ENCODE measurements around the gene CYTH1. TPM values are rescaled to one million over a fixed set of nuclear protein-coding genes. Genes with fewer than 3 reads are reported as not detected.

The CYTH1 gene
- total RNA-seq, 1 donor from 2014 or later = 80.8 TPM

DNA sequence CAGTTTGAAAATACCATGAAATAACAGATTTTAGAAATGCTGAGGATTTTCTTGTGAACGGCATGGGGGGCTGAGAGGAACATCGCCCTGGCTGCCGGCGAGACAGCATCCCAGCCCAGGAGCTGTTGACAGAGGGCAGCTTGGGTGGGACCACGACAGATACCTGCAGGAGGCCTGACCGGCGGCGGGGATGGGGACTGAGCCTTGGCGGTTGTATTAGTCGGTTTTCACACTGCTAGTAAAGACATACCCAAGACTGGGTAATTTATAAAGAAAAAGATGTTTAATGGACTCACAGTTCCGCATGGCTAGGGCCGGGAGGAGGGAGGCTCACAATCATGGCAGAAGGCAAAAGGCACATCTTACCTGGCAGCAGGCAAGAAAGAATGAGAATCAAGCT lies 122.5 kb downstream of the CYTH1 start:
- peak overlapping the region; percentile 71 for H3K27ac Mint-ChIP-seq (ENCODE audit: unreplicated experiment)
- H3K9me3 Mint-ChIP-seq (ENCODE audit: low read depth) = no peaks in the 10 kb centered on the region
- H3K4me1 Mint-ChIP-seq (ENCODE audit: low read depth) = peaks cover 52% of the 10 kb centered on the region
- no peak overlapping the region for H3K4me3 Mint-ChIP-seq (ENCODE audit: unreplicated experiment)
- H3K36me3 Mint-ChIP-seq (ENCODE audit: low read depth) = no peaks in the 10 kb centered on the region
- TF ChIP-seq, protein P1, sequence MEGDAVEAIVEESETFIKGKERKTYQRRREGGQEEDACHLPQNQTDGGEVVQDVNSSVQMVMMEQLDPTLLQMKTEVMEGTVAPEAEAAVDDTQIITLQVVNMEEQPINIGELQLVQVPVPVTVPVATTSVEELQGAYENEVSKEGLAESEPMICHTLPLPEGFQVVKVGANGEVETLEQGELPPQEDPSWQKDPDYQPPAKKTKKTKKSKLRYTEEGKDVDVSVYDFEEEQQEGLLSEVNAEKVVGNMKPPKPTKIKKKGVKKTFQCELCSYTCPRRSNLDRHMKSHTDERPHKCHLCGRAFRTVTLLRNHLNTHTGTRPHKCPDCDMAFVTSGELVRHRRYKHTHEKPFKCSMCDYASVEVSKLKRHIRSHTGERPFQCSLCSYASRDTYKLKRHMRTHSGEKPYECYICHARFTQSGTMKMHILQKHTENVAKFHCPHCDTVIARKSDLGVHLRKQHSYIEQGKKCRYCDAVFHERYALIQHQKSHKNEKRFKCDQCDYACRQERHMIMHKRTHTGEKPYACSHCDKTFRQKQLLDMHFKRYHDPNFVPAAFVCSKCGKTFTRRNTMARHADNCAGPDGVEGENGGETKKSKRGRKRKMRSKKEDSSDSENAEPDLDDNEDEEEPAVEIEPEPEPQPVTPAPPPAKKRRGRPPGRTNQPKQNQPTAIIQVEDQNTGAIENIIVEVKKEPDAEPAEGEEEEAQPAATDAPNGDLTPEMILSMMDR (IDR thresholded peaks at IDR 0.05) = no peak
- peak; percentile 74 for DNase-seq (ENCODE audit: low spot score)
- H3K27me3 Mint-ChIP-seq (ENCODE audit: low read depth) = no peaks in the 10 kb centered on the region

DNA sequence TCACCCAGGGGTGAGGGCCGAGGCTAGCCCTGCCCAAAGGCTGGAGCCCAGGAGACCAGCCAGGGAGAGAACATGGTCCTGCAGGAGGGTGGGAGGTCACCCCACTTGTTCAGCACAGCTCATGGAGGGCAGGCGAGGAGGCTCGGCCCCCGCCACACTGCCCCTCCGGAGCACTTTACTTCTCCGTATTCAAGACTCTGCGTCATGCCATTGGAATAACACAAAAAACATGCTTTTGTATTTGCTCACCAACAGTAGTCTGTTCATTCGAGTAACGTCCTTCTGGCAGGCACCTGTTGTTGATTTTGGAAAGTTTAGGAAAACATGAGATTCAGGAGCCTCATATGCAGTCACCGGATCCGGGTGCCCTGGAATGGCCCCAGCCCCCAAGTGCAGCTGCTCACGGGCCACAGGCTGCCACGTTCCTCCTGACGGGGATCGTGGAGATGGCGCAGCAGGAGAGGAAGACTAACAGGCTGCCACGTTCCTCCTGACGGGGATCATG lies 123.7 kb downstream of the CYTH1 start:
- H3K4me3 Mint-ChIP-seq (ENCODE audit: unreplicated experiment) = no peak overlapping the region
- H3K36me3 Mint-ChIP-seq (ENCODE audit: low read depth) = no peaks in the 10 kb centered on the region
- TF ChIP-seq, protein P1 (IDR thresholded peaks at IDR 0.05) = no peak
- H3K9me3 Mint-ChIP-seq (ENCODE audit: low read depth) = no peaks in the 10 kb centered on the region
- peak overlapping the region; percentile 95 for H3K27ac Mint-ChIP-seq (ENCODE audit: unreplicated experiment)
- H3K27me3 Mint-ChIP-seq (ENCODE audit: low read depth) = no peaks in the 10 kb centered on the region
- H3K4me1 Mint-ChIP-seq (ENCODE audit: low read depth) = peaks cover 64% of the 10 kb centered on the region
- DNase-seq (ENCODE audit: low spot score) = no peak

- TF ChIP-seq, protein P1 (IDR thresholded peaks at IDR 0.05) = no peak
- no peak for DNase-seq (ENCODE audit: low spot score)
- H3K27ac Mint-ChIP-seq (ENCODE audit: unreplicated experiment) = no peak overlapping the region
- H3K27me3 Mint-ChIP-seq (ENCODE audit: low read depth) = no peaks in the 10 kb centered on the region
- H3K4me1 Mint-ChIP-seq (ENCODE audit: low read depth) = peaks cover 73% of the 10 kb centered on the region
- H3K9me3 Mint-ChIP-seq (ENCODE audit: low read depth) = no peaks in the 10 kb centered on the region
- H3K36me3 Mint-ChIP-seq (ENCODE audit: low read depth) = no peaks in the 10 kb centered on the region
- no peak overlapping the region for H3K4me3 Mint-ChIP-seq (ENCODE audit: unreplicated experiment)
Observed at GRCh38 chr17:78655251-78655940, 126.7 kb downstream of the CYTH1 start.

GRCh38 chr17:78654325-78654724 lies 127.7 kb downstream of the CYTH1 start:
- H3K4me3 Mint-ChIP-seq (ENCODE audit: unreplicated experiment) = no peak overlapping the region
- H3K4me1 Mint-ChIP-seq (ENCODE audit: low read depth) = peaks cover 73% of the 10 kb centered on the region
- DNase-seq (ENCODE audit: low spot score) = no peak
- no peaks in the 10 kb centered on the region for H3K9me3 Mint-ChIP-seq (ENCODE audit: low read depth)
- H3K27ac Mint-ChIP-seq (ENCODE audit: unreplicated experiment) = peak overlapping the region; percentile 59
- no peaks in the 10 kb centered on the region for H3K27me3 Mint-ChIP-seq (ENCODE audit: low read depth)
- no peaks in the 10 kb centered on the region for H3K36me3 Mint-ChIP-seq (ENCODE audit: low read depth)
- TF ChIP-seq, protein P1 (IDR thresholded peaks at IDR 0.05) = no peak

DNA sequence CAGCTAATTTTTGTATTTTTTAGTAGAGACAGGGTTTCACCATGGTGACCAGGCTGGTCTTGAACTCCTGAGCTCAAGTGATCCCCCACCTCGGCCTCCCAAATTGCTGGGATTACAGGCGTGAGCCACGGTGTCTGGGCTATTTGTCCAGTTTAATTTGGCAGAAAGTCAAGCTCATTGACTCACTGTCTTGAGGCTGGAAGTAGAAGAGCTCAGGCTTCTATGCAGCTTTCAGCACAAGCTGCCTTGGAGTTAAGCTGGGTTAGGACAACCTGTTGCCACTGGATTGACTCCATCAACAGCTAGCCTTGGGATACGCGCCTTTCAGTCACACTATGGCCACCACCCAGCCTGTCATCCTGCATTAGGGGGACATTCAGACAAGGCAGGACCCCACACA lies 128.7 kb downstream of the CYTH1 start:
- Mint-ChIP-seq H3K4me3 (ENCODE audit: unreplicated experiment) (no peak overlapping the region), H3K36me3 (ENCODE audit: low read depth) (no peaks in the 10 kb centered on the region), H3K9me3 (ENCODE audit: low read depth) (no peaks in the 10 kb centered on the region), H3K4me1 (ENCODE audit: low read depth) (peaks cover 66% of the 10 kb centered on the region), H3K27ac (ENCODE audit: unreplicated experiment) (peak overlapping the region; percentile 69), H3K27me3 (ENCODE audit: low read depth) (no peaks in the 10 kb centered on the region)
- TF ChIP-seq, protein P1 (IDR thresholded peaks at IDR 0.05) = no peak
- DNase-seq (ENCODE audit: low spot score) = no peak
